Activated CD4-positive, alpha-beta T cell treated with anti-CD3 and anti-CD28 coated beads for 4 hours (primary cell): ENCODE data around the gene ZNF329.
A peak's percentile ranks its signal among the peaks of the same experiment; 100 is the strongest.
"Not testable (repeated sequence)": the region's sequence is repeated elsewhere in the genome, so short reads cannot be mapped to it uniquely, and the experiment has no call there.

Experiments
- DNase-seq, 2 donors: peaks; one replicate each; pipeline ENCODE4 v3.0.0-alpha.2; 2020

The ZNF329 gene

DNA sequence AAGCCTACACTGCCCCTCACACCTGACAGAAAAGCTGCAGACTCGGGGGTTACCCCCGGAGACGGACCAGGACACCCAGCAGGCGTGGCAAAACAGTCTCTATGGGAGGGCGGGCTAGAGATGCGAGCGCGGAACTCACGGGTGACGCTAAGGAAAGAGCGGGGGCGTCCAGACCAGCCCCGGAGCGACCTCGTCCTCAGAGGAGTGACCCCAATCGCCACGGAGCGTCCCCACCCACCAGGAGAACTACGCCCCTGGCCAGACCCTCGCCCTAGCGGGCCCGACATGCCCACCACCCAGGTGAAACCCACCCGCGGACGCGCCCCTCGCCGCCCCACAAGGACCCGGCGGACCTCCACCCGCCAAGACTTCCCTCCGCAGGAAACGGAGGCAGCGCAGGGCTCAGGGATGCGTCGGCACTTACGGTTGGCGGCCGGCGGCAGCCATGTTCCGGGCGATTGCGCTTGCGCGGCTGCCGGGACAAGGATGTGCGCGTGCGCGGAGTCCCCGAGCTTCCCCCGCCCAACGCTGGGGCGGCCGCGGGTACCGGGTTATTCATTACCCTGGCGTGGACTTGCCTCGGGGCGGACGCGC, at the start of gene ZNF329:
ZNF329 (minus strand) TSS at position 462 of the 594 bp plus-strand sequence. CDS start 21,286 bp downstream, outside the sequence.
- DNase-seq, result peak; percentile 89 to 91

DNA sequence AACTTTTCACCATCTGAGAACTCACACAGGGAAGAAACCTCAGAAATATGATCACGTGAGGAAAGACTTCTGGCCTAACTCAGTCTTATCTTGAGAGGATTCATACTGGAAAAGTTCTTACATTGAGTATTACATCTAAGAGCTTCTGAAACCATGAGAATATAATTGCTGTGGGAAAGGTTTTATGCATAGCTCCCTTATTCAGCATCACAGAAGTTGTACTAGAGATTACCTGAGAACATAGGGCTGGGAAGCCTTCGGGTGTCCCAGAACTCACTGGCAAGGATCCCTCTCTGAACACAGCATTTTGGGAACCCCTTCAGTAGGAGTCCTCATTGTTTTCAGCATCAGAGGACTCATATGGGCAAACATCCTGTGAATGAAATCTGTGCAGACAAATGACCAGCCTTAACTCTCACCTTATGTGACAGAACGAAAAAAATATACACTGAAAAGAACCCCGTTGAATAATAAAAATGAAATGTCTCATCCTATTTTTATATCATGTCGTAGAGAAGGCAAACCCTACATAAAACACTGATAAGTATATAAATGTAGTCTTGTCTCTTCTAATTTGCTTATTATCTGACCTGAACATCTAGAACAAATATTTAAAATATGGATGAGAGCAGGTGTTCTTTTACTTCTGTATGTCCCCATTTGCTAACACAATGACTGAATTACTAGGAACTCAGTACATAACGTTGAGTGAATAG, 46.5 kb upstream of the ZNF329 start:
- no peak for DNase-seq

DNA sequence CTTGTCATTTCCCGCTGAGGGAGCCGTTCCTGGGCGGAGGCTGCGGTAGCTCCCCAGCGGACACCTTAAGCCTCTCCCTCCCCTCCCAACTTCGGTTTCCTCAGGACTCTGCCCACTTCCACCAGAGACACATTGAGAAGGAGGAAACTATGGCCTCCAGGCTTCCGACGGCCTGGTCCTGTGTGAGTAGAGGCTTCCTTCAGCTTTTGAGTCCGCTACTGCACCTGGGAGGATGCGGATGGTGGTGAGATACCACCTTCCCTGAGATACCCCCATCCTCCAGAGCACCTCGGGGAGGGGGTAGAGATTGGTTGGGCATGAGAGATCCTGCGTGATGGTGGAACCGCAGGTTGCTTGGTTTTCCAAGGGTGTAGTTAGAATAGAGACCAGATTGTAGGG, 33.2 kb upstream of the ZNF329 start:
- DNase-seq, result no peak

DNA sequence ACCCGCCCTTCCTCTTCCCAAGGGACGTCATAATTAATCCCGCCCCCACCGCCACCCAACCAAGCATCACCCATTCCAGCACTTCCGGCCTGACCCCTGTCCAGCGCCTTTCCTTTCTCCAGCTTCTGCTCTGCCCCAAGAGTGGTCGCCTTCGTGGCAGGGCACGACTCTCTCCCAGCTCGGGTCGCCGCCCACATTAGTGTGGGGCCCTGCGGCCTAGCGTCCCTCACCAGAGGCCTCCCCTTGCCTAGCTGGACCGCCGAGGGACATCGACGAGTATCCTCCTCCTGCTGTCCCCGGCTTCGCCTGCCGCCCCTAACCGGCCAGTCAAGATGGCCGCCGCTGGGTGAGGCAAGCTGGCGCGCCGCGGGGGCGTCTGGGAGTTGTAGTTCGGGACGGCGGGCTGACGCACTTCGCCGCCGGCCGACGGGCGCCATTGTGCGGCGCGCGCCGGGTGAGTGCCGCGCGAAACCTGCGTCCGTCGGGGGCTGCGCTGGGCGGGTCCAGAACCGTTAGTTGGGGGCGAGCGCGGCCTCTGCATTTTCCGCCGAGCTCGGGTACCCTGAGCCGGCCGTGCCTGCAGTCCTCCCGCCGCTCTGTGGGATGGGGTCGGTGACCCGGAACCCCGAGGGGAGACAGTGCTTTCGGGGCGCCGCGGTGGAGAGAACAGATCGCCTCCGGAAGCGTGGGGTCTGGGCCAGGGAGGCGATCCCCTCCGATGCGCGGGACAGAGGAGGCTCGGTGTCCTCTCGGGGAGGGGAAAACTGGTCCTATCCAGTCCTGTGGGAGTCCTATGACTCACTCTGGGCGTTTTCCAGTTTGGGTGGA, 32.6 kb upstream of the ZNF329 start, which contains the start of gene ZNF274:
ZNF274 (plus strand) TSS at position 73 of the 828 bp plus-strand sequence. CDS start 905 bp downstream, outside the sequence.
- DNase-seq, result peak; percentile 91 to 95

DNA sequence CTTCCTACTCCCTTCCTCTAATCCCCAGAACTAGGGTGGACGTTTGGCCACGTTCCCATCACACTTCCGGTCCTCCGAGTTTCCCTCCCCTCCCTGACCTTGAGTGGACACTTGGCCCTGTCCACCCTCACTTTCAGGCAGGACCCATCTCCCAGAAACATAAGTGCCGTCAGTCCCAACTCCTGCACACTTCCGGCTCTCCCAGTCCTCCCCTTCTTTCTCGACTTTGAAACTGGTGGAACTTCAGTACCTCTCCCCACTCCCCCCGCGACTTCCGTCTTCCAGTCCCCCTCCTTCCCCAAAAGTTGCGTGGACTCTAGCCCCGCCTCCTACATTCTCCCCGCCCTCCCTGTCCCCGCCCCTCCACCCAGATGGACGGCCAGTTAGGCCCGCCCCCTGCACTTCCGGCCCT, 32.0 kb upstream of the ZNF329 start:
- peak; percentile 77 to 89 for DNase-seq

DNA sequence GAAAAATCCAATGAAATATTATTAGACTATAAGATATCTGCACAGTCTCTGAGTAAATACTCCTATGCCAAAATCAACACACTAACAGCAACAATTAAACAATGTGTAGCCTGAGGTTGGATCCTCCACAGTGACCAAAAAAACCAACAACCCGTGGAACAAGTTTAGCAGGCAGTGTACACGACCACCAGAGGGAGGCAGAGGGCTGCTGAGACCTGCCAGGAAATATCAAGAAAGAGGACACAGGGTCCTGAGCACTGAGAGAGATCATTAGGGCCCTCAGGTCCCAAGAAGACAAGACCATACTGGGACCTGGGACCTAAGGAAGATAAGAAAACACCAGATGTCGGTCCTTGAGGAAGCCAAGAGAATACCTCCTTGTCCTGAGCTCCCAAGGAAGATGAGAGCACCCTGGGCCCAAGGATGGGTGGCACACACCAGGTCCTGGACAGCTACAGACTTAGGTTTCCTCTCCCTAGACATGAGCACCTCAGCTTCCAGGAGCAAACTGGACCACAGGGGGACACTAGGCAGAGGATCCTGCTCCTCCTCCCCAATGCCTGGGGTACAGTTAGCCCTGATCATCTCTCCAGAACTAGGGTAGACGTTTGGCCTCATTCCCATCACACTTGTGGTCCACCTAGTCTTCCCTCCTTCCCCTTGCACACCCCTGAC, 31.4 kb upstream of the ZNF329 start:
- DNase-seq, result peak; percentile 62 to 63

DNA sequence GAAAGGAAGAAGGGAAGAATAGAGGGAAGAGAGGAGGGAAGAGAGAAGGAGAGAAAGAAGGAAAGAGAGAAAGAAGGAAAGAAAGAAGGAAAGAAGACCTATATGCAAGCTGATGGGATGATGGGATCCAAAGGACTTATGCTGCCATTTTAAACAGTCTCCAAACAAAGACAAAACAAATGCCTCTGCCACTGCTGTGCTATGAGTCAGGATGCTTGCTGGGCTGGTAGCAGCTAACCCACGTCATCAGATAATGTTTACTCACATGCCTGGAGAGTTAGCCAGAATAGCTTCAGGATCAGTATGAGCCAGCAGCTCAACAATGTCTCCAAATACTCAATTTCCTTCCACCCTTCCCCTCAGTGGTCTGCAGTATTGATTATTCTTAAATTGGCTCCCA, 20.3 kb upstream of the ZNF329 start:
- no peak for DNase-seq

DNA sequence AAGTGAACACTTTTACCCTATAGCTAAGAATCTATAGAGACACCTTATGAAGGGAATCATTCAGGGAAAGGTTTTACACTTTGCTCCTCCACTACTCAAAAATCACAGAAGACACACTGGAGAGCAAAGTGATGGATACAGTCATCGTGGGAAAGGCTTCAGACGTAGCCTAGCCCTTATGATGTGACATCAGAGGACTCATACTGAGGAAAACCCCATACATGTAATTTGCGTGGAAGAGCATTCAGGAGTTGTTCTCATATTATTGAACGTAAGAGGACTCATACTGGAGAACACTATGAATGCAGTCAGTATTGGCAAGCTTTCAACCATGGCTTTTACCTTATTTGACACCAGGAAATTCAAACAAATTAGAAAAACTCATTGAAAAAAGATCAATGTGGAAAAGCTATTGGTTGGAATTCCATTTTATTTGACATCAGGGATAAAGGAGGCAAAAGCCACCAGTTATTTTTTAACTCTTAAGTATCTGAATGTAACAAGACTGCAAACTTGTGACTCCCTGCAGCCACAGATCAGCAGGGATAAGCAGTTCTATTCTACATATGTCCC, 16.2 kb upstream of the ZNF329 start:
- DNase-seq, result no peak

DNA sequence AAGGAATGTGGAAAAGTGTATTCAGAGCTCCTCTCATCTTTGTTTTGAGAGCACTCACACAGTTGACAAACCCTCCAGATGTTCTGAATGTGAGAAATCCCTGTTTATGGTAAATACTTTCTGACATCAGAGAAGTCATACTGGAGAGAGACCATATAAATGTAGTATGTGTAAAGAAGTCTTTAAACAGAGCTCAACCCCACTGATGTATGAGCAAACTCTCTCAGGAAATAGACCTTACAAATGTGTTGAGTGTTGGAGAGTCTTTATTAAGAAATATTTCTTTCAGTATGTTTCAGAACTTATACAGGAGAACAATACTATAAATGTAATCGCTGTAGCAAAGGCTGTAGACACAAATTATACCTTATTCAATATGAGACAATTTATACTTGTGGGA, 15.7 kb upstream of the ZNF329 start:
- DNase-seq, result no peak

DNA sequence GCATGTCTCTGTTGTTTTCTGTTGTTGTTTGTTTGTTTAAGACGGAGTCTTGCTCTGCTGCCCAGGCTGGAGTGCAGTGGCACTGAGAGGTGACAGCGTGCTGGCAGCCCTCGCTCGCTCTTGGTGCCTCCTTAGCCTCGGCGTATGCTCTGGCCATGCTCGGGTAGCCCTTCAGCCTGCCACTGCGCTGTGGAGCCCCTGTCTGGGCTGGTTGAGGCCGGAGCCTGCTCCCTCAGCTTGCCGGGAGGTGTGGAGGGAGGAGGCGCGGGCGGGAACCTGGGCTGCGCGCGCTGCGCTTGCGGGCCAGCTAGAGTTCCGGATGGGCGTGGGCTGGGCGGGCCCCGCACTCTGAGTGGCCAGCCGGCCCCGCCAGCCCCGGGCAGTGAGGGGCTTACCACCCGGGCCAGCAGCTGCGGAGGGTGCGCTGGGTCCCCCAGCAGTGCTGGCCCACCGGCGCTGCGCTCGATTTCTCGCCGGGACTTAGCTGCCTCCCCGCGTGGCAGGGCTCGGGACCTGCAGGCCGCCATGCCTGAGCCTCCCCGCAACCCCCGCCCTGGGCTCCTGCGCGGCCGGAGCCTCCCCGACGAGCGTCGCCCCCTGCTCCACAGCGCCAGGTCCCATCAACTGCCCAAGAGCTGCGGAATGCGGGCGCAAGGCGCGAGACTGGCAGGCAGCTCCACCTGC, 6.6 kb upstream of the ZNF329 start:
- no peak for DNase-seq

DNA sequence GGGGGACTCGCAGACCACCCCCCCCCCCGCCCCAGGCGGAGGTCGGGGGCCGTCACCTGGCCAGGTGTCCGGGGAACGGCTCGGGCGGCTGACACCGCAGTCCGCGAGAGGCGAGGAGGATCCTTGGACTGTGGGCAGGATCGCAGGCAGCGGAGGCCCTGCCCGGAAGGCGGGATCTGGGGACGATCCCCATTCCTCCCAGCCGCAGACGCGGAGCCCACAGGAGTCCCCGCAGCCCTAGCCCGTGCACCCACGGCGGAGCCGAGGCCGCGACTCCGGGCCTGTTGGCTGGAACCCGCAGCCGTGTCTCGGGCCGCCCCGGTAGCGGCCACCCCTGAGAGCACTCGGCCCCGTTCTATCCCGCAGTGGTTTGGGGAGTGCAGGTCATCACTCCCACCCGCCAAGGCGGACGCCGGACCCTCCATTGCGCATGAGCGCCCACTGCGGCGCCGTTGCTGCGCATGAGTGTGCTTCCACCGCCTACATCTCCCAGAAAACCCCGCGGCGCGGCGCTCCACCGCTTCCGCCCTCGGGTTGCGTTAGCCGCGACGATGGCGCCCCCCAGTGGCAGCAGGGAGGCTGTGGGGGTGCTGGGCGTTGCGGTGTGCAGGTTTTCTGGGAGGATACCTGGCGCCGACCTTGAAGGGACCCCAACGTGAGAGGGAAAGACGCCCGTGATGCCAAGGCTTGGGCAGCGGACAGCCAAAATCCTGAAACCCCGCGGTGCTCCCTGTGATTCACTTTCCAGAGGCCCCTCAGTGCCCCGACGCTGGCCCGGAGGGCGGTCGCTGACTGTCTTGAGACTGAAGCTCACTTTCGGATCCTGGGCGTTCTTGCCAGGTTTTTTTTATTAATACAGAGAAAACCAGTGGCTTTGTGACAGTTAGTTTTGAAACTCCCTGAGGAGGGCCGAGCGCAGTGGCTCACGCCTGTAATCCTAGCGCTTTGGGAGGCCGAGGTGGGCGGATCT, 4.4 kb upstream of the ZNF329 start:
- peak; percentile 98 to 99 for DNase-seq

DNA sequence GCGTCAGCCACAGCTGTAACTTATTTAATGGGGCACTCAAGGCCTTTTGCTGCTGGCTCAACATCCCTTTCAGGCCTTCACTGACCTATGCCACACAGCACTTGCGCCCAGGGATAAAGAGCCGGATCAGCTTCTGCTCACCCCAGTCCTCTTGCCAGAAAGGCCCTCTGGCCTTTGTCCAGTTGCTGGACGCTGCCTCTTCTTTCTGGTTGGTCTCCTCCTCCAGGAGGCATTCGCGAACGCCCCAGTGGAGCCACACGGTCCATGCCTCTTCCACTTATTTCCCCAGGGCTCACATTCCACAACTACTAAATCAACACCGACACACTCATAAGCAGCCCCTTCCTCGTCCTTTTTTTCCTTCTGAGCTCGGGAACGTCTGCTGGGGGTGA, 3.7 kb upstream of the ZNF329 start:
- no peak for DNase-seq

DNA sequence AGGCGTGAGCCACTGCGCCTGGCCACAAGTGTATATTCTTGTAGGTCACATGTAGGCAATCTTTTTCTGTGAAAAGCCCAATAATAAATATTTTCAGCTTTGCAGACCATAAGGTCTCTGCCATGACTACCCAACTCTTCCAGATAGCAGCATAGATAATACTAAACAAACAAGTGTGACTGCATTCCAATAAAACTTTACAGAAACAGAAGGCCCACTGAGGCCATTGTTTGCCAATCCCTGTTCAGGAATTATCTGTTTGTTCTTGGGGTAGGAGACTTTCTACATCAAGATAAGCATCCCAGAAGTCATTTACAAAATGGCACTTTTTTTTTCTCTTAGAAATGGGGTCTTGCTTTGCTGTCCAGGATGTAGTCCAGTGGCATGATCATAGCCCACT, 2.8 kb upstream of the ZNF329 start:
- DNase-seq, result no peak

DNA sequence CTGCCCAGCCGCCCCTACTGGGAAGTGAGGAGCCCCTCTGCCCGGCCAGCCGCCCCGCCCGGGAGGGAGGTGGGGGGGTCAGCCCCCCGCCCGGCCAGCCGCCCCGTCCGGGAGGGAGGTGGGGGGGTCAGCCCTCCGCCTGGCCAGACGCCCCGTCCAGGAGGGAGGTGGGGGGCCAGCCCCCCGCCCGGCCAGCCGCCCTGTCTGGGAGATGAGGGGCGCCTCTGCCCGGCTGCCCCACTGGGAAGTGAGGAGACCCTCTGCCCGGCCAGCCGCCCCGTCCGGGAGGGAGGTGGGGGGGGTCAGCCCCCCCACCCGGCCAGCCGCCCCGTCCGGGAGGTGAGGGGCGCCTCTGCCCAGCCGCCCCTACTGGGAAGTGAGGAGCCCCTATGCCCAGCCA, 3.1 kb downstream of the ZNF329 start:
- DNase-seq, result not testable (repeated sequence)

DNA sequence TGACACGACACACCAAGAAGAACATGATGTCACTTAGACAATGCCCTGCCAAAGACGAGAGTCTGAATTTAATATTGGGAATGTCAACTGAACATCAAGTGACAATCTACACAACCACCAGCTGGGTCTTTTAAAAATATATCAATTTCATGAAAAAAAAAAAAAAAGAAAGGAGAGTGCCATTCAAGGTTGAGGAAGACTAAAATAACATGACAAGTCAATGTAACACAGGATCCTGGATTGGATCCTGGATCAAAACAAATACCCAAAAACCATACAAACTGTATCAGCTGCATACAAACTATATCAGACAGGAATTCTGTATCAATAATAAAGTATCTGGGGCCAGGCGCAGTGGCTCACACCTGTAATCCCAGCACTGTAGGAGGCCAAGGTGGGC, 4.7 kb downstream of the ZNF329 start:
- DNase-seq, result no peak

DNA sequence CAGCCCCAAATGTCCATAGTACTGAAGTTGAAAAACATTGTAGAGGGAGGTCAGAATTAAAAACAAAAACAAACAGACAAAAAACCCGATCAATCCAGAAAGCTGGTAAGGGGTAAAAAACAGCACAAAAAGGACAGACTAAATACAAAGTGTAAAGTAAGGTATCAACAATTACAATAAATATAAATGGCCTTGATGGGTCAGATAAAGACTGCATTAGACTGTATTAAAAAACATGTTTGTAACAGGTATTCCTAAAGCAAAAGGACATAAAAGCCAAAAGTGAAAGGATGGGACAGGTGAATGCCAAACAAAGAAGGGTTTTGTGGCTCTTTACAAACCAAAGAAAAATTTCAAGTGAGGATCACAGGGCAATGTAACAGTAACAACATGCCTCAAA, 16.3 kb downstream of the ZNF329 start:
- DNase-seq, result no peak

DNA sequence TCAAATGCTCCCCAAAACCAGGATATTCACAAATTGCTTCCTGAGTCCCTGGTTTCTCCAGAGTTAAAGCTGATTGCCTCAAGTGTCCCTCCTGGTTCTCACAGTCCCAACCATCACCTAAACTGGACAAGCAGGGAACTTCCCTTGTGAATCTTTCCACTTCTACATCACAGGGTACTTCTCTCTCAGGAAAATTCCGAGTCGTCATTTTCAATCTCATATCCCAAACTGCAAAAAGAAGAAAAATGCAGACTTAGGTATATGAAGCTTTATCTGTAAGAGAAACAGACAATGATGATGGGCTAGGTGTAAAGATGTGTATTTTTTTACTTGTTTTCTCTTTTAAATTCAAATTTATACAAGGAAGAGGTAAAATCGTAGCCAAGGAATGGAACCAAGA, 21.3 kb downstream of the ZNF329 start:
- no peak for DNase-seq

DNA sequence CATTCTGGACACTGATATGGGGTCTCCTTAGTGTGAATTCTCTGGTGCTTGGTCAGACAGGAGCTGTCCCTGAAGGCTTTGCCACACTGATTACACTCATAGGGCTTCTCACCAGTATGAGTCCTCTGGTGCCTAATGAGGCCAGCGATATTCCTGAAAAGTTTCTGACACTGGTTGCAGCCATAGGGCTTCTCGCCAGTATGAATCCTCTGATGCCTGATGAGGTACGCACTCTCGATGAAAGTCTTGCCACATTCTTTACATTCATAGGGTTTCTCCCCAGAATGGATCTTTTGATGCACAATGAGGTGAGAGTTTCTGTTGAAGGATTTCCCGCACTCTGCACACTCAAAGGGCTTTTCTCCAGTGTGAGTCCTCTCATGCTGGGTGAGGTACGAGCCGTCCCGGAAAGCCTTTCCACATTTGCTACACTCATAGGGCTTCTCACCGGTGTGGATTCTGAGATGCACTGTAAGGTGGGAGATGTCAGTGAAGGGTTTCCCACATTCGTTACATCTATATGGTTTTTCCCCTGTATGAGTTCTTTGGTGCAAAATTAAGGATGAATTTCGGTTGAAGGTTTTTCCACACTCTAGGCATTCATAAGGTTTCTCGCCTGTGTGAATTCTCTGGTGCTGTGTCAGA, 22.4 kb downstream of the ZNF329 start:
- no peak for DNase-seq

DNA sequence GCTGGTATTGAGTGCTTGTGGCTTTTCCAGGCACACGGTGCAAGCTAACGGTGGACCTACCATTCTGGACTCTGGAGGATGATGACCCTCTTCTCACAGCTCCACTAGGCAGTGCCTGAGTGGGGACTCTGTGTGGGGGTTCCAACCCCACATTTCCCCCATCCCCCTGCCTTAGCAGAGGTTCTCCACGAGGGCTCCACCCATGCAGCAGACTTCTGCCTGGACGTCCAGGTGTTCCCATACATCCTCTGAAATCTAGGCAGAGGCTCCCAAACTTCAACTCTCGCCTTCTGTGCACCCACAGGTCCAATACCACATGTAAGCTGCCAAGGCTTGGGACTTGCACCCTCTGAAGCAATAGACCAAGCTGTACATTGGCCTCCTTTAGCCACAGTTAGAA, 27.2 kb downstream of the ZNF329 start:
- DNase-seq, result no peak

DNA sequence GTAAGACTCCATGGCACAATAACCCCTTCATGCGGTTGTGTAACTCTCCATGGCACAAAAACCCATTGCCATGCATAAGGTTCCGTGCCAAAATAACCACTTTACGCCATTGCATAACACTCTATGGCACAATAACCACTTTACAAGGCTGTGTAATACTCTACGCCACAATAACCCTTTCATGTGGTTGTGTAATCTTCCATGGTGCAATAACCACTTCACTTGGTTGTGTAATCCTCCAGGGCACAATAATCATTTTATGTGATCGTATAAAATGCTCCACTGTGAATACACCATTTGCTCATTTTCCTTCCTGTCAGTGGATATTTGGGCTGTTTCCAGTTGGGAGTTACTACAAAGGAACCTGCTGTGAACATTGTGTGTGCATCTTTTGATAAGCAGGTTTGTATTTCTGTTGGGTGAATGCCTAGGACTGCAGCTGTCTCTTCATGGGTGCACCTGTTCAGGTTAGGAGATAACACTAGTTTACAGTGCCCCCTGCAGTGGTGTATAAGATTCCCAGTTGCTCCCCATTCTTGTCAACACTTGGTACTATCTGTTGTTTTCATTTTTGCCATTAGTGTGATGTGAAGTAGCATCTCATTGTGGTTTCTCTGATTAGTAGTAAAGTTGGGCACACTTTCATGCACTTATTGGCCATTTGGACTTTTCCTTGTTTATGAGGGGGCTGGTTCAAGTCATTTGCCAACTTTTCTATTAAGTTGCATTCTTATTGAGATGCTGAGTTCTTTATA, 31.4 kb downstream of the ZNF329 start:
- no peak for DNase-seq
